MM.1S (cell line): Measurements from ENCODE around the gene MYRF.

Source experiments
- CTCF ChIP-seq: fragments of 300-600 bp; sonication (generic); IDR thresholded peaks from 2 replicates; pipeline ENCODE4 v1.5.1; 2016; ENCODE audit warnings: antibody characterized with exemption, low read length, mixed read lengths
- EZH2 ChIP-seq: fragments of 300-600 bp; sonication (generic); optimal IDR thresholded peaks from 2 replicates; pipeline ENCODE3; 2017; ENCODE audit warnings: low read depth, mild to moderate bottlenecking, antibody characterized with exemption, low read length, mixed read lengths
- EZH2phosphoT487 ChIP-seq: fragments of 300-600 bp; sonication (generic); IDR thresholded peaks from 2 replicates; pipeline ENCODE4 v1.6.1; 2018; ENCODE audit warnings: antibody characterized with exemption, low read length

GRCh38 chr11:61795459-61795858, 43.0 kb downstream of the MYRF start:
- no peak for TF ChIP-seq CTCF
- no peak for TF ChIP-seq EZH2
- TF ChIP-seq EZH2phosphoT487: no peak
